ENCODE results near the gene KLC1.
A peak's percentile ranks its signal among the peaks of the same experiment; 100 is the strongest.

The KLC1 gene

GRCh38 chr14:103721334-103722120 is 92.5 kb downstream of the KLC1 start:
- peak; percentile 51 for DNase-seq (ENCODE audit: low read depth)

- no peak for DNase-seq (ENCODE audit: low read depth)
Measured at GRCh38 chr14:103723748-103724081, 94.7 kb downstream of the KLC1 start.

GRCh38 chr14:103724116-103724515 is 95.1 kb downstream of the KLC1 start:
- DNase-seq (ENCODE audit: low read depth) = peak; percentile 91

GRCh38 chr14:103725001-103725682 is 96.1 kb downstream of the KLC1 start:
- no peak for DNase-seq (ENCODE audit: low read depth)

GRCh38 chr14:103725739-103726395 is 96.9 kb downstream of the KLC1 start:
- no peak for DNase-seq (ENCODE audit: low read depth)

- no peak for DNase-seq (ENCODE audit: low read depth)
Measured at GRCh38 chr14:103726474-103726873, 97.5 kb downstream of the KLC1 start.

- DNase-seq (ENCODE audit: low read depth) = no peak
Measured at GRCh38 chr14:103727313-103727980, 98.4 kb downstream of the KLC1 start.

- no peak for DNase-seq (ENCODE audit: low read depth)
Measured at GRCh38 chr14:103728141-103728540, 99.1 kb downstream of the KLC1 start.

- DNase-seq (ENCODE audit: low read depth) = no peak
Measured at GRCh38 chr14:103728721-103729120, 99.7 kb downstream of the KLC1 start.

- DNase-seq (ENCODE audit: low read depth) = no peak
Measured at GRCh38 chr14:103729496-103730448, 100.8 kb downstream of the KLC1 start.

- DNase-seq (ENCODE audit: low read depth) = peak; percentile 47
Measured at GRCh38 chr14:103730490-103731035, 101.6 kb downstream of the KLC1 start.

GRCh38 chr14:103731481-103731880 is 102.5 kb downstream of the KLC1 start:
- DNase-seq (ENCODE audit: low read depth) = no peak

GRCh38 chr14:103731916-103732867 is 103.2 kb downstream of the KLC1 start:
- no peak for DNase-seq (ENCODE audit: low read depth)

GRCh38 chr14:103732868-103733620 is 104.0 kb downstream of the KLC1 start:
- DNase-seq (ENCODE audit: low read depth) = peak; percentile 46

GRCh38 chr14:103733651-103734050 is 104.6 kb downstream of the KLC1 start:
- peak; percentile 59 for DNase-seq (ENCODE audit: low read depth)

GRCh38 chr14:103734081-103734888 is 105.3 kb downstream of the KLC1 start:
- DNase-seq (ENCODE audit: low read depth) = no peak

- no peak for DNase-seq (ENCODE audit: low read depth)
Measured at GRCh38 chr14:103735022-103735421, 106.0 kb downstream of the KLC1 start.

GRCh38 chr14:103735439-103735814 is 106.4 kb downstream of the KLC1 start:
- no peak for DNase-seq (ENCODE audit: low read depth)

Data from amniotic epithelial cell (primary cell).